C4-2B (cell line): Measurements from ENCODE around the gene MLYCD.

Source experiments
- H3K27ac ChIP-seq: fragments of 450-650 bp; 2 replicates; pipeline ENCODE4 v1.5.1; 2017
- CTCF ChIP-seq: fragments of 450-650 bp; conservative IDR thresholded peaks from 2 replicates; pipeline ENCODE4 v1.5.1; 2017; ENCODE audit warnings: mild to moderate bottlenecking
- ZFX ChIP-seq: fragments of 450-650 bp; IDR thresholded peaks from 2 replicates; pipeline ENCODE4 v1.6.1; 2017

MLYCD gene

GRCh38 chr16:83932304-83932703 lies 33.4 kb downstream of the MLYCD start:
- no peak for TF ChIP-seq ZFX
- TF ChIP-seq CTCF = no peak
- no peak overlapping the region for H3K27ac ChIP-seq

GRCh38 chr16:83932955-83933673 lies 34.2 kb downstream of the MLYCD start:
- TF ChIP-seq CTCF = no peak
- TF ChIP-seq ZFX = no peak
- no peak overlapping the region for H3K27ac ChIP-seq

- TF ChIP-seq ZFX (no peak), CTCF (no peak)
- no peak overlapping the region for H3K27ac ChIP-seq
Measured at GRCh38 chr16:83933885-83934683, 35.2 kb downstream of the MLYCD start.

GRCh38 chr16:83934684-83934977 lies 35.7 kb downstream of the MLYCD start:
- no peak overlapping the region for H3K27ac ChIP-seq
- TF ChIP-seq ZFX = no peak
- no peak for TF ChIP-seq CTCF

- no peak overlapping the region for H3K27ac ChIP-seq
- TF ChIP-seq CTCF (no peak), ZFX (no peak)
Measured at GRCh38 chr16:83935005-83935857, 36.3 kb downstream of the MLYCD start.

GRCh38 chr16:83935858-83936255 lies 36.9 kb downstream of the MLYCD start:
- TF ChIP-seq ZFX = no peak
- TF ChIP-seq CTCF = no peak
- no peak overlapping the region for H3K27ac ChIP-seq

- TF ChIP-seq ZFX = no peak
- no peak for TF ChIP-seq CTCF
Measured at GRCh38 chr16:83936581-83937165, 37.8 kb downstream of the MLYCD start.

More at GRCh38 chr16:83936581-83937165, 37.8 kb downstream of the MLYCD start:
- no peak overlapping the region for H3K27ac ChIP-seq
